NK-92 (cell line): ENCODE data around the gene INKA2.

ENCODE experiments used
- DNase-seq: peaks from one replicate; lab custom pipeline; 2025; ENCODE audit not compliant: unreplicated experiment; lab: John Stamatoyannopoulos, UW

The INKA2 gene

GRCh38 chr1:111706921-111707320 is 32.3 kb downstream of the INKA2 start:
- no peak for DNase-seq

- no peak for DNase-seq
Observed at GRCh38 chr1:111705841-111706240, 33.4 kb downstream of the INKA2 start.

- DNase-seq, result no peak
Observed at GRCh38 chr1:111704776-111705175, 34.4 kb downstream of the INKA2 start.

- no peak for DNase-seq
Observed at GRCh38 chr1:111704240-111704639, 35.0 kb downstream of the INKA2 start.

GRCh38 chr1:111702504-111703050 is 36.6 kb downstream of the INKA2 start:
- no peak for DNase-seq

GRCh38 chr1:111699268-111699667 is 39.9 kb downstream of the INKA2 start:
- no peak for DNase-seq

- DNase-seq, result no peak
Observed at GRCh38 chr1:111696330-111696729, 42.9 kb downstream of the INKA2 start.

- no peak for DNase-seq
Observed at GRCh38 chr1:111695801-111696200, 43.4 kb downstream of the INKA2 start.

- DNase-seq, result no peak
Observed at GRCh38 chr1:111691886-111692285, 47.3 kb downstream of the INKA2 start.

GRCh38 chr1:111690306-111690617 is 48.9 kb downstream of the INKA2 start:
- DNase-seq, result no peak
